Measurements from ENCODE around the gene WNK2.
"Not testable (repeated sequence)": the region's sequence is repeated elsewhere in the genome, so short reads cannot be mapped to it uniquely, and the experiment has no call there.

WNK2 gene

DNA sequence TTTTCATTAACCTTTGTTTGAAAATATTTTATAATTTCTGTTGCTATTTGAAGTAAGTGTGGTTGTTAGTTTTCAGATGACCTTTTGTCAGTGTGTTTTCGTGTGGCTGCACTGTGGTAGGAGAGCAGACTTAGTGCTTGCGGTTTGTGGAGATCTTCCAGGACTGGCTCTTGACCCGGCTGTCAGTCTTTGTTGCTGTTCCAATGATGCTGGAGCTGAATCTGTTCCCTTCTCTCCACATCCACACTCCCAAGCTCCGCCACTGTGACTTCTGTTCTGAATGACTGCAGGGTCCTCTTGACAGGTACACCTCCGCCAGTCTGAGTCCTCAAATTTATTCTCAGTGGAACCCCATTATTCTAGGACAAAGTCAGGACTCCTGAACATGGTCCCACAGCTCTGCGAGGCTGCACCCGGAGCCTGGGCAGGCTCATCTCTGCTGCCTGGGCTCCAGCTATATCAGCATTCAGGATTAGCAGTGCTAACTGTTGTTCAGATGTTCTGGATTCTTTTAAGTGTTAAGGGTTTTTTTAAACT, 126.0 kb downstream of the WNK2 start:
- DNase-seq, result no peak

DNA sequence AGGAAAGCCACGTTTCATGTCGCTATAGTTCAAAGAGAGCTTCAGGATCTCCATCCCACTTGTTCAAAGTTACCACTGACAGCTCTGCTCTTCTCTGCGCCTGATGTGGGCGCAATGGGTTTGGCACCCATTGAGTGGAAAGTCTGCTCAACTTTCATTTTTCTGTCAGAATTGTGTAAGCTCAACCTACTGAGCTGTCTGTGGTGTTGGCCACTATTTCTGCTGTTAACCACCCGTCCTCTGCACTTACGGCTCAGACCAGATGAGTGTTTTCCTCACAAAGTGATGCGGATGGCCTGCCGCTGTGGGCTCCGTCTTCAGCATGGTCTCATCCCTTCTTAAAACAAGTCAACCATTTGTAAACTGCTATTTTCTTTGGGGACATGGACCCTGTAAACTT, 131.2 kb downstream of the WNK2 start:
- no peak for DNase-seq

GRCh38 chr9:93315960-93316359, 132.0 kb downstream of the WNK2 start:
- DNase-seq, result no peak

GRCh38 chr9:93316726-93317494, 133.0 kb downstream of the WNK2 start:
- no peak for DNase-seq

GRCh38 chr9:93317495-93318094, 133.7 kb downstream of the WNK2 start:
- no peak for DNase-seq

GRCh38 chr9:93318480-93318879, 134.5 kb downstream of the WNK2 start:
- DNase-seq, result no peak

GRCh38 chr9:93319301-93319991, 135.5 kb downstream of the WNK2 start:
- DNase-seq, result no peak

DNA sequence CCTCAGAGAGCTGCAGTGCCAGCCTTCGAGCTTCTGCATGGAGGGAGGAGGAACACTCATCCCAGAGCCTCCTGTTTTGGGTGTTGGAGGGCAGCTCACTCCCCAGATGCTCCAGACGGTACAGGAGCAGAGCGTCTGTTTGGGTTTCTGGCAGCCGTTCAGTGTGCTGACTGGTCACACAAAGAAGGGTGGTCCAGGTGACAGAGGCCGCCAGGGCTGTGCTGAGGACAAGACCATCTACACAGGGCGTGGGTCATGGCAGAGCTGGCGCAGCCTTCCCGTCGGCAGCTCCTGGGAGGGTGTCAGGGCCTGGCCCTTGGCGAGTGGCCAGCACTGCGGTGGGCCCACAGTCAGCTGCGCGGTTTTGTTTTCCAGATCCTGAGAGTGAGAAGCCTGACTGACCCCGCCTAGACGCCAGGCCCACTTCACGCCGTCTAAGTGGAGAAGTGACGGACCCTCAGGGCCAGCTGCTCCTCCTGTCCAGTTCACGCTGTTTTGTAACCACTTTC, 136.1 kb downstream of the WNK2 start:
- no peak for DNase-seq

GRCh38 chr9:93320591-93321219, 136.8 kb downstream of the WNK2 start:
- no peak for DNase-seq

GRCh38 chr9:93321220-93321610, 137.3 kb downstream of the WNK2 start:
- no peak for DNase-seq

GRCh38 chr9:93323446-93323954, 139.6 kb downstream of the WNK2 start:
- not testable (repeated sequence) for DNase-seq

DNA sequence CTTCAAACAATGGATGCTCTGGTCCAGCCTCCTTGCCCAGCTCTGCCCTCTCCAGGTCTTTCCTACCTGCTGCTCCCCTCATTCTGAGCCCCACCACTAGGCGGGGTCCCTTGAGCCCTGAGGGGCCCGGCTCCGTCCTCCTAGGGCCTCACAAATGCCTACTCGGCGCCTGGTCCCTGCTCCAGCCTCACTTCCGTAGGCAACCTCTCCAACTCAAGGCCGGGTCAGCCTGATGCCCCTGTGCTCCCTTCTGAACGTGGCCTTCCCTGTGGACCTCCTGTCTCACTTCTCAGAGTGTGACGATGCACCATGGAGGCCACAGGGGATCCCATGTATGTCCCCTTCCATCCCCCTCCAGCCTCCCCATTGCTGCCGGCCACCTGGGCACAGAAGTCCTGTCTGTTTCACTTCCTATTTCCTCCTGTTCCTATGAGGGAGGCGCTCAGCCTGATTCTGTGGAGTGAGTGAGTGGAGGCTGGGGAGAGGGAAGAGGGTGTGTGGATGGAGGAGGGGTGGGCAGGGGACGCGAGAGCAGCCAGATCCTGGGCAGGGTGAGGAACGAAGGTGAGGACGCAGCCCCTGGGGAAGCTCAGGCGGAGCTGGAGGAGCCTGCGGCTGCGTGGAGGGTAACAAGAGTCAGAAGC, 140.4 kb downstream of the WNK2 start:
- no peak for DNase-seq

GRCh38 chr9:93325307-93326035, 141.5 kb downstream of the WNK2 start:
- DNase-seq, result no peak

DNA sequence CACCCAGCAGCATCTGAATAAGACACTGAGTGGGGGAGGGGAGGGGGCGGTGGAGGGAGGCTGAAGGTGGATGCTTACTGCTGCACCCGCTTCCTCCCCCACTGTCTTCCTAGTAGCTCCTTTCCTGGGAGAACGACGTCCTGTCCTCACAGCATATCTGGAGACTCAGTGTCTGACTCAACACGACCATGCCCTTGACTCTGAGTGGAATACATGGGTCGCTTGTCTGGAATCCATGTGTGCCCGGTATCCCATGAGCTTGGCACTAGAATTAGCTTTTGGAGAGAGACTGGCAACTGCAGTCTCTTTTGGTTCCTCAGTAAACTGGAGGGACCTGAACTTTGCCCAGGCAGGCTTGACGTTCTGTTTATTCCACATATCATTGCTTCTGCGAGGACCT, 142.1 kb downstream of the WNK2 start:
- no peak for DNase-seq

GRCh38 chr9:93326654-93327053, 142.7 kb downstream of the WNK2 start:
- no peak for DNase-seq

DNA sequence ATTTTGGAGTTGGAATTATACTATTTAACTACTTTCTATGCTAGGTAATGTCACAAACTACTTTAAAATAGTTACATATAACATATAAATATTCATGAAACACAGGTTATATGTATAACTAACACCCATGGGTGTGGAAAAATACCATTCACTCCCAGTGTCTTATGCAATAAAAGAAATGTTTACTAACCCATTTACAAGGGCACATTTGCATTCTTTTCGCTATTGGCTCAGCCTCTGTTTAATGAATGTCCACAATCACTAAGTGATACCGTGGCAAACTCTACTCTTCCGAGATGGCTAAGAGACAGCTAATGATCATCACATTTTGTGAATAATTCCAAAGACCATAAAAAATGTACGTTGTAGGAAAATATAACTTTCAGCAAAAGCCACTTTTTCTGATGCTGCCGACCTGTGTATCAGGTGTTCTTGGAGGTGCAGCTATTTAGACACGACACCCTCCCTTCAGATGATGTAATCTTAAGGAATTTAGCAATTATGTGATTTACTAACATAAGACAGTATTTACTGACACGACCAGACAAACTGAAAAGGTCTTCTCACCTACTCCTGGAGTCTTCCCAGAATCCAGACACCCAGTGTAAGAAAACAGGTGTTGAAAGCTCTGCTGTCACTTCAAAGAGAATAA, 145.8 kb downstream of the WNK2 start:
- DNase-seq, result no peak

DNA sequence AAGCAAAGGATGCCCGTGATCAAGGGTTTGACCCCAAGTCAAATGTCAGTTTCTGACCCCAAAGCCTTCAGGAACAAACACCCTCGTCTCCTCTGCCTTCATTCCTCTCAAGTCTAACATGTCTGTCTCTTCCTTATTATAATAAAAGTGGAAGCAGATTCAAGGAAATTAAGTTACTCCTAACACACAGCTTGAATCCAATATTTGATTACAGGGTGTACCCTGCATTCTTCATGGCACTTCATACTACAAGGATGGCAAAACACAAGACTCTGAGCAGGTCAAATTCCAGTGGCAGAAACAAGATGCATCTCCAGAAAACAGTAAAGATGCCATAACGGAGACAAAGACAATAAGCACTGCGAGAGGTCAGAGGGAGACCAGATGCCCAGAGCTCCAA, 148.4 kb downstream of the WNK2 start:
- no peak for DNase-seq

GRCh38 chr9:93336720-93337119, 152.8 kb downstream of the WNK2 start:
- no peak for DNase-seq

- DNase-seq, result not testable (repeated sequence)
Measured at GRCh38 chr9:93338196-93338595, 154.3 kb downstream of the WNK2 start.

DNA sequence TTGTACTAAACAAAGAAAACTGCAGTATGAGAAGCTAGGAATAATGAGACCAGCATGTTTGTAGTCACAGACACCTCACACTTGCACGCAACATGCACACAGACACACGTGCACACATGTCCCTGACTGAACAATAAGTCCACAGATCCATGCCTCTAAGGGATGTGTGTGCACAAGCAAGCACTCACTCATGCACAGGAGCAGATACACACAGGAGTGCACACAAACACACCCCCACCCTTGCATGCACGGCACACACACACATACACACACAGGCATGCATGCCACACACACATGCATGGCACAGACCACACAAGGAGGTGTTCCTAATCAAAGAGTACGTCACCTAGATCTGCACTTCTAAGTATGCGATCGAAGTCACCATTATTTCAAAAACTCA, 156.2 kb downstream of the WNK2 start:
- DNase-seq, result no peak

- not testable (repeated sequence) for DNase-seq
Measured at GRCh38 chr9:93341820-93342219, 157.9 kb downstream of the WNK2 start.

All from activated T-cell treated with anti-CD3 and anti-CD28 coated beads, Interleukin-2, amount 50 U/mL, for 48 hours (primary cell).